SK-N-SH (cell line): ENCODE results near the gene GC. TPM values are rescaled to one million over a fixed set of nuclear protein-coding genes. Genes with fewer than 3 reads are reported as not detected.

ENCODE experiments used
- CTCF ChIA-PET: fragments of 300-600, 350-600 bp; formaldehyde crosslinking; extraction: SDS; loops from one replicate; lab custom pipeline; 2021; lab: Yijun Ruan, JAX
- POLR2A ChIA-PET: fragments of 350-600 bp; sonication (Branson Sonifier 250); formaldehyde crosslinking; extraction: SDS; loops from one replicate; lab custom pipeline; 2020; ENCODE audit warnings: antibody characterized with exemption, inconsistent platforms; lab: Yijun Ruan, JAX
- DNase-seq: peaks from one replicate; pipeline ENCODE4 v3.0.0; 2012
- H2AFZ ChIP-seq: fragments of 200-600 bp; sonication (generic); 2 replicates; pipeline ENCODE4 v1.8.1; 2016; ENCODE audit warnings: antibody characterized with exemption, mild to moderate bottlenecking, low read depth
- H3F3A ChIP-seq: fragments of 200-600 bp; sonication (generic); replicated peaks from 2 replicates; pipeline ENCODE3; 2016; ENCODE audit warnings: antibody characterized with exemption, mild to moderate bottlenecking; ENCODE audit not compliant: insufficient read depth
- H3K27ac ChIP-seq, 2 experiments: fragments of 200-500 bp in 1 of 2; fragments of 200-600 bp in 1 of 2; sonication (Bioruptor generic) in 1 of 2; sonication (generic), shearing (Covaris generic) in 1 of 2; 2 replicates each; pipeline versions ENCODE4 v1.5.1 to v1.6.1; 2014 to 2016; ENCODE audit warnings: low read depth in 2 of 2, inconsistent platforms in 1 of 2, low read length in 1 of 2, mild to moderate bottlenecking in 1 of 2, mixed read lengths in 1 of 2
- H3K27me3 ChIP-seq: fragments of 200-600 bp; sonication (generic), shearing (Covaris generic); 2 replicates; pipeline ENCODE4 v1.6.1; 2016; ENCODE audit warnings: mixed run types; ENCODE audit not compliant: insufficient read depth
- H3K36me3 ChIP-seq, 2 experiments: fragments of 200-500 bp in 1 of 2; fragments of 200-600 bp in 1 of 2; sonication (Bioruptor generic) in 1 of 2; sonication (generic) in 1 of 2; replicated peaks in 1 of 2; 2 replicates each; pipeline versions ENCODE3 to v1.5.1; 2014 to 2016; ENCODE audit warnings: low read length in 1 of 2, mild to moderate bottlenecking in 1 of 2; ENCODE audit not compliant: insufficient read depth in 2 of 2, control insufficient read depth in 1 of 2
- H3K4me1 ChIP-seq, 2 experiments: fragments of 200-500 bp in 1 of 2; fragments of 200-600 bp in 1 of 2; sonication (Bioruptor generic) in 1 of 2; sonication (generic), shearing (Covaris generic) in 1 of 2; 2 replicates each; pipeline versions ENCODE4 v1.5.1 to v1.6.1; 2014 to 2016; ENCODE audit warnings: low read depth in 1 of 2, low read length in 1 of 2, mixed run types in 1 of 2; ENCODE audit not compliant: insufficient read depth in 2 of 2, control insufficient read depth in 1 of 2
- H3K4me2 ChIP-seq: fragments of 200-600 bp; sonication (generic), shearing (Covaris generic); 2 replicates; pipeline ENCODE4 v1.6.1; 2017; ENCODE audit warnings: mixed run types
- H3K4me3 ChIP-seq, 2 experiments: fragments of 200-500 bp in 1 of 2; fragments of 200-600 bp in 1 of 2; sonication (Bioruptor generic) in 1 of 2; sonication (generic), shearing (Covaris generic) in 1 of 2; 2 replicates each; pipeline versions ENCODE4 v1.5.1 to v1.8.1; 2014 to 2016; ENCODE audit warnings: low read depth in 2 of 2, inconsistent platforms in 1 of 2, low read length in 1 of 2, mild to moderate bottlenecking in 1 of 2, mixed read lengths in 1 of 2, moderate library complexity in 1 of 2
- H3K79me2 ChIP-seq: fragments of 200-600 bp; sonication (generic); 2 replicates; pipeline ENCODE4 v1.8.1; 2017; ENCODE audit warnings: mild to moderate bottlenecking; ENCODE audit not compliant: insufficient read depth
- H3K9ac ChIP-seq: fragments of 200-600 bp; sonication (generic); 2 replicates; pipeline ENCODE4 v1.6.1; 2017; ENCODE audit warnings: mixed run types
- H3K9me2 ChIP-seq: fragments of 200-600 bp; sonication (generic); 2 replicates; pipeline ENCODE4 v1.6.1; 2017; ENCODE audit warnings: mixed run types
- H3K9me3 ChIP-seq: fragments of 200-600 bp; sonication (generic); 2 replicates; pipeline ENCODE4 v1.6.1; 2017; ENCODE audit warnings: mixed run types, mild to moderate bottlenecking, moderate library complexity
- H4K20me1 ChIP-seq: fragments of 200-600 bp; sonication (generic); 2 replicates; pipeline ENCODE4 v1.6.1; 2017; ENCODE audit warnings: mild to moderate bottlenecking, mixed run types; ENCODE audit not compliant: insufficient read depth
- EZH2phosphoT487 ChIP-seq: fragments of 200-600 bp; sonication (generic); IDR thresholded peaks from 2 replicates; pipeline ENCODE4 v1.6.1; 2017; ENCODE audit warnings: low read depth, mixed run types, mild to moderate bottlenecking, antibody characterized with exemption, moderate library complexity, borderline replicate concordance
- JUND ChIP-seq: IDR thresholded peaks from 2 replicates; pipeline ENCODE4 v1.4.0; 2012
- MXI1 ChIP-seq: IDR thresholded peaks from 2 replicates; pipeline ENCODE4 v1.6.1; 2012; ENCODE audit warnings: mild to moderate bottlenecking, low read depth, low read length, improper control_type of control experiment
- PBX3 ChIP-seq: IDR thresholded peaks from 2 replicates; pipeline ENCODE4; 2012
- POLR2AphosphoS5 ChIP-seq: IDR thresholded peaks from 2 replicates; pipeline ENCODE4 v1.6.1; 2012; ENCODE audit warnings: low read depth, low read length
- RFX5 ChIP-seq: IDR thresholded peaks from 2 replicates; pipeline ENCODE4 v1.6.1; 2012; ENCODE audit warnings: mild to moderate bottlenecking, improper control_type of control experiment, low read length
- RXRA ChIP-seq: IDR thresholded peaks from 2 replicates; pipeline ENCODE4 v1.4.0; 2012; ENCODE audit warnings: low read depth, mild to moderate bottlenecking, borderline replicate concordance
- SIN3A ChIP-seq: IDR thresholded peaks from 2 replicates; pipeline ENCODE4 v1.6.1; 2012; ENCODE audit warnings: low read depth, mild to moderate bottlenecking, low read length, moderate library complexity, borderline replicate concordance
- SMC3 ChIP-seq: IDR thresholded peaks from 2 replicates; pipeline ENCODE4 v1.6.1; 2012; ENCODE audit warnings: low read depth, low read length, improper control_type of control experiment
- TEAD4 ChIP-seq: IDR thresholded peaks from 2 replicates; pipeline ENCODE4 v1.4.0; 2012; ENCODE audit warnings: mild to moderate bottlenecking, borderline replicate concordance; ENCODE audit not compliant: insufficient read depth
- whole genome bisulfite sequencing: methylation state at CpG from one replicate; pipeline ENCODE4 v1.1.6; 2017; ENCODE audit warnings: low lambda C conversion rate; 5-methylcytosine and 5-hydroxymethylcytosine counted together
- polyA plus RNA-seq, 3 experiments: library from polyadenylated mRNA; depleted of rRNA; stranded (reverse); fragments of >200 nt; gene quantifications; 2 replicates each; pipeline ENCODE4 v1.2.3, GENCODE V29; 2012
- TF ChIP-seq, protein P1 (sequence below): IDR thresholded peaks from 2 replicates; pipeline ENCODE4 v1.4.0; 2012; ENCODE audit warnings: low read depth
- TF ChIP-seq, protein P2 (sequence below): fragments of 150-350 bp; IDR thresholded peaks from 2 replicates; pipeline ENCODE4 v1.6.1; 2016; ENCODE audit warnings: mild to moderate bottlenecking, low read depth, low read length

GC gene
- polyA plus RNA-seq, 1 of the 3 experiments (the other 2 are of a cell fraction), result not detected

- TF ChIP-seq RXRA (no peak), SIN3A (no peak), MXI1 (no peak), POLR2AphosphoS5 (no peak), RFX5 (no peak), EZH2phosphoT487 (no peak)
- TF ChIP-seq, protein P1, sequence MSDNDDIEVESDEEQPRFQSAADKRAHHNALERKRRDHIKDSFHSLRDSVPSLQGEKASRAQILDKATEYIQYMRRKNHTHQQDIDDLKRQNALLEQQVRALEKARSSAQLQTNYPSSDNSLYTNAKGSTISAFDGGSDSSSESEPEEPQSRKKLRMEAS, result no peak
- TF ChIP-seq, protein P2, sequence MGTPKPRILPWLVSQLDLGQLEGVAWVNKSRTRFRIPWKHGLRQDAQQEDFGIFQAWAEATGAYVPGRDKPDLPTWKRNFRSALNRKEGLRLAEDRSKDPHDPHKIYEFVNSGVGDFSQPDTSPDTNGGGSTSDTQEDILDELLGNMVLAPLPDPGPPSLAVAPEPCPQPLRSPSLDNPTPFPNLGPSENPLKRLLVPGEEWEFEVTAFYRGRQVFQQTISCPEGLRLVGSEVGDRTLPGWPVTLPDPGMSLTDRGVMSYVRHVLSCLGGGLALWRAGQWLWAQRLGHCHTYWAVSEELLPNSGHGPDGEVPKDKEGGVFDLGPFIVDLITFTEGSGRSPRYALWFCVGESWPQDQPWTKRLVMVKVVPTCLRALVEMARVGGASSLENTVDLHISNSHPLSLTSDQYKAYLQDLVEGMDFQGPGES, result no peak
- Histone ChIP-seq H3F3A (no peaks in the 10 kb centered on the region), H4K20me1 (no peaks in the 10 kb centered on the region), H3K27ac (no peak overlapping the region), H3K9me3 (no peaks in the 10 kb centered on the region), H3K4me1 (no peaks in the 10 kb centered on the region), H3K79me2 (no peaks in the 10 kb centered on the region), H3K9me2 (no peaks in the 10 kb centered on the region), H3K36me3 (no peaks in the 10 kb centered on the region), H3K9ac (no peak overlapping the region), H2AFZ (no peak overlapping the region), H3K4me3 (no peak overlapping the region), H3K4me2 (no peak overlapping the region), H3K27me3 (no peaks in the 10 kb centered on the region; the same call in 1 of the 2 replicates)
- ChIA-PET POLR2A (no interaction called here), CTCF (interaction anchor here (0.6 kb wide), 1 partner anchor 565 kb away, joined by 3 read pairs; no protein-coding TSS in a partner anchor)
- DNase-seq, result no peak
- WGBS, result 15% methylated on average over 3 of the region's 4 CpGs
Measured at GRCh38 chr4:71697031-71697430, 86.8 kb downstream of the GC start.

DNA sequence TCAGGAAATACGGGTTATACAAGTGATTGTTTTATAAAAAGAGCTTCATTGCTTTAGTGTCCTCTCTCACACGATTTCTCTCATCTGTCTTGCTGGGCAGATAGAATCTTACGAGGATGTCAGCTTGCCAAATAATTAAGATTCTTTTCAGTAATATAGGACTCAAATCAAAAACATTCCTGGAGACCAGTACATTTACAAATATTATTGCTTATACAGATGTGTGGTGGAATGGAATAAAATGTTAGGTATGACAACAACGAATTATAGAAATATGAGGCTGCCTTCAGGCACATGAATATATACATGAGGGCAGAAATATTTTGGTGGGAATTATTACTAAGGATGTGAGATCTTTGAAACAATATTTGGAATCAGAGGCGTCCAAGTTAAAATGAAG is 88.9 kb downstream of the GC start:
- Histone ChIP-seq H3F3A (no peaks in the 10 kb centered on the region), H3K9ac (no peak overlapping the region), H3K9me2 (no peaks in the 10 kb centered on the region), H4K20me1 (no peaks in the 10 kb centered on the region), H3K4me1 (no peaks in the 10 kb centered on the region), H3K27me3 (no peaks in the 10 kb centered on the region; the same call in 1 of the 2 replicates), H3K36me3 (no peaks in the 10 kb centered on the region), H3K4me3 (no peak overlapping the region), H3K79me2 (no peaks in the 10 kb centered on the region), H3K27ac (no peak overlapping the region), H3K4me2 (no peak overlapping the region), H2AFZ (no peak overlapping the region), H3K9me3 (no peaks in the 10 kb centered on the region)
- ChIA-PET POLR2A (no interaction called here), CTCF (interaction anchor here (0.9 kb wide), 1 partner anchor 9 kb away, joined by 4 read pairs; no protein-coding TSS in a partner anchor)
- no peak for DNase-seq
- TF ChIP-seq POLR2AphosphoS5 (no peak), JUND (no peak), SMC3 (no peak), PBX3 (no peak), TEAD4 (no peak)
- 1% methylated on average over 5 of the region's 5 CpGs for WGBS
